IPS DF 6.9 (cell line): ENCODE data around the gene ZNRD2.

ENCODE experiments used
- DNase-seq: peaks from one replicate; pipeline ENCODE4 v3.0.0-alpha.2; 2013; ENCODE audit warnings: low read depth, low spot score
- H3K27ac ChIP-seq: one replicate; pipeline ENCODE4 v1.5.1; 2013; ENCODE audit warnings: low read length, control low read depth
- H3K27me3 ChIP-seq: 2 replicates; pipeline ENCODE4 v1.6.1; 2013; ENCODE audit warnings: mild to moderate bottlenecking, low read length; ENCODE audit not compliant: control insufficient read depth, insufficient read depth
- H3K36me3 ChIP-seq: 2 replicates; pipeline ENCODE4 v1.6.1; 2013; ENCODE audit warnings: low read length; ENCODE audit not compliant: control insufficient read depth, insufficient read depth
- H3K4me1 ChIP-seq: 2 replicates; pipeline ENCODE4 v1.6.1; 2013; ENCODE audit warnings: low read length; ENCODE audit not compliant: control insufficient read depth, insufficient read depth
- H3K4me3 ChIP-seq: 2 replicates; pipeline ENCODE4 v1.5.1; 2013; ENCODE audit warnings: mild to moderate bottlenecking, low read length
- H3K9me3 ChIP-seq: 2 replicates; pipeline ENCODE4 v1.6.1; 2013; ENCODE audit warnings: low read length, inconsistent platforms; ENCODE audit not compliant: control insufficient read depth, insufficient read depth
- WGBS: extraction: QIAGEN DNeasy Blood & Tissue Kit; methylation state at CpG from one replicate; pipeline ENCODE4 v1.1.7; 2013; ENCODE audit warnings: mixed read lengths, missing lambda C conversion rate; ENCODE audit not compliant: insufficient read length, insufficient coverage; 5-methylcytosine and 5-hydroxymethylcytosine counted together

The ZNRD2 gene

DNA sequence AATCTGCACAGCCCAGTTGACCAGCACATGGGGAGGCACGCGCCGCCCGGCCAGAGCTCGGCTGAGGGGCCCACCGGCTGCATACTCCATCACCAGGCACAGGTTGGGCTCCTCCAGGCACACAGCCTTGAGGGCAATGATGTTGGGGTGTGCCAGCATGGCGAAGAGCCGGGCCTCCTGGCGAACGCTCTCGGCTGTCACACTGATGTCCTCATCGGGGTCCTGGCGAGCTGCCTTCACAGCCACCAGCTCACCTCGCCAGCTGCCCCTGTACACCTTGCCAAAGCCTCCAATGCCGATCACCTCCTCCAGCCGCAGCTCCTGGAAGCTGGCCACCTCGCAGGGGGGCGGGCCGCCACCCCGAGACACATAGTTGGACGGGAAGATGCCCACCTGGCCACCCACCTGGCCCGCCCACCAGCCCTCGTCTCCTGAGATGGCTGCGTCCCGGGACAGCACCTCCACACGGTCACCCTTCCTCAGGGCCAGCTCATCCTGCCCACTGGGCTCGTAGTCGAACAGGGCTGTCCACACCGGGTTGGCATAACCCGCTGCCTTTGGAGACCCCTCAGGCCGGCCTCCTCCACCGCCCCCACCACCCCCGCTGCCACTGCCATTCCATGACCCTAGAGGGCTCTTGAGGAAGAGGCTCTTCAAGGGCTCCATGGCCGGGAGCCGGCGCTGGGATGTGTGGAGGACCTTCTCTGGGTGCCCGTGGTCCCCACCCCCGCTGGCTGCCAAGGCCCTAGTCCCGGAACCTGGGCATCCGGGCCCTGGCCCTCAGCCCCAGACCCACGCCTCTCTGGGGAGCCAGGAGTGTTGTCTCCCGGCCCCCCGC is 43.0 kb downstream of the ZNRD2 start:
- Histone ChIP-seq H3K27me3 (no peaks in the 10 kb centered on the region), H3K9me3 (no peaks in the 10 kb centered on the region), H3K4me1 (peaks cover 4% of the 10 kb centered on the region; the same call in 1 of the 2 replicates), H3K27ac (no peak overlapping the region), H3K4me3 (peak overlapping the region; percentile 69), H3K36me3 (peaks cover 11% of the 10 kb centered on the region; the same call in 1 of the 2 replicates)
- DNase-seq, result no peak
- no CpG with 5 or more reads among the region's 43 CpGs for WGBS

DNA sequence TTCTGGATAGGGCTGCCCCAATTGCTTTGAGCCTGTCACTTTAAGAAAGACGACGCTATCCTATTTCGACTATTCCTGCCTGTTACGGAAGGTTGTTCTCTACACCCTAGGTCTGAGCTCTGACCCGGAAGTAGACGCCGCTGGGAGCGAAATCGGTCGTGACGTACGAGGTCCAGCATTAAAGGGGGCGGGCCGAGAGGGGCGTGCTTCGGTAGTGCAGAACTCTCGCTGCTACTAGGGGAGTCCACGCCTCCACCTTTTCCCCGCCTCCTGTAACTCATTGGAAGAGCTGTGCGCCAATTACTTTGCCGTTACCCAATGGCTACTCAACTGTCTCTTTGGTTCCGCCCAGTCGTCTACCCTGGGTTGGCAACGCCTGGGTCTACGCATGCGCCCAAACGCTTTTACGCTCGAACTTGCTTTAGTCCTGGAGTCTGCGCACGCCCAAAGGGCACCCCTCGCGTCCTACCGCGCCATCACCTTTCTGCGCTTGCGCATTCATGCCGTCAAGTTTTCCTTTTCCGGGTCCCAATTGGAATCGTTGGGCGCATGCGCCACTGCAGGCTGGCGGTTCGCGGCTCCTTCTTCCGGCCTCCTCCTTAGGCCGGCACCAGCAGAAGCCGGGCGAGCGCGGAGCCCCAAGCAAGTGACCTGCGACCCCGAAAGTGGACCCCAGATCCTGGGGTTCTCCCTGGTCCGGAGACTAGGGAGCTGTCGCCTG is 45.1 kb downstream of the ZNRD2 start, which contains the start of gene PCNX3:
Gene PCNX3, plus strand, starts transcription at position 548 of the 721 bp plus-strand sequence. CDS start 536 bp downstream, outside the sequence.
- no CpG with 5 or more reads among the region's 55 CpGs for WGBS
- H3K4me3 ChIP-seq, result peak within 1 kb of the TSS; percentile 90
- peak; percentile 100 for DNase-seq
- peaks cover 31% of the 10 kb centered on the region for H3K36me3 ChIP-seq
- H3K9me3 ChIP-seq, result no peaks in the 10 kb centered on the region
- H3K4me1 ChIP-seq, result peaks cover 4% of the 10 kb centered on the region; the same call in 1 of the 2 replicates
- H3K27ac ChIP-seq, result no peak within 1 kb of the TSS
- no peaks in the 10 kb centered on the region for H3K27me3 ChIP-seq

DNA sequence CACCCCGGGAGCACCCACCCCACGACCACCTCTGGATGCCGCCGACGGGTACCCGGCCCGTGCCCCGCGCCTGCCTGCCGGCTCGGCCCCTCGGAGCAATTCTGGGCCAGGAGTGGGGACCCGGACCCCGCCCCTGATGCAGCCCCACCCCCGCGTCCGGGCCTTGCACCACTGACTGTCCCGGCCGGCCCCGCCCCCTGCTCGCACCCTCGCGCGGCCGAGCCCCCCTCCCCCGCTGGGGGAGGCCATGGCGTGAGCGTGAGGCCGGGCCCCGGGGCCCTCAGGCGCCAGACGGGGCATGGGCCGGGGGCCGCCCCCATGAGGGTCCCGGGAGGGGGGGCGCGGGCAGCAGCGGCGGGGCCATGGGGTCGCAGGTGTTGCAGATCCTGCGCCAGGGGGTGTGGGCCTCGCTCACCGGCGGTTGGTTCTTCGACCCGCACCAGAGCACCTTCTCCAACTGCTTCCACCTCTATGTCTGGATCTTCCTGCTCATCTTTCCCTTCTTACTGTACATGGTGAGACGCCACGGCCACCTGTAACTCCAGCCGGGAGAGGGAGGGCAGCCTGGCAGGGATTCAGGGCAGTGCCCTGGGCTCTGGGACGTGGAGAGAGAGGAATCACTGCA is 45.8 kb downstream of the ZNRD2 start:
- no peak for DNase-seq
- H3K4me3 ChIP-seq, result peak overlapping the region; percentile 90
- peaks cover 37% of the 10 kb centered on the region for H3K36me3 ChIP-seq
- WGBS, result no CpG with 5 or more reads among the region's 50 CpGs
- no peaks in the 10 kb centered on the region for H3K27me3 ChIP-seq
- no peaks in the 10 kb centered on the region for H3K9me3 ChIP-seq
- peaks cover 4% of the 10 kb centered on the region; the same call in 1 of the 2 replicates for H3K4me1 ChIP-seq
- no peak overlapping the region for H3K27ac ChIP-seq

DNA sequence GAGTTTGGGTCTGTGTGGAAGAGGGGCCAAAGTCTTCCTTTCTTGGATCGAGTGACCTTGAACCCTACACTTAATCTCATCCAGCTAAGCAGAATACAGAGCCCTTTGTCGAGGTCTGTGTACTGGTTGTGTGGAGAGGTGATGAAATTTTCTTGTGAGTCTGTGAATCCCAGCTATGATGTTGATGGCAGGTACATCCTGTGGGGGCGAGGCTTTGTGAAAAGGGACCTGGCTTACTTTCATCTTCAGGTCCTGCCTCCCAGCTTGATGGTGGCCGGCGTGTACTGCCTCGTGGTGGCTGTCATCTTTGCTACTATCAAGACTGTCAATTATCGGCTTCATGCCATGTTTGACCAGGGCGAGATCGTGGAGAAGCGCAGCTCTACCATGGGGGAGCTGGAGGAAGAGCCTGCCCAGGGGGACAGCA is 46.3 kb downstream of the ZNRD2 start:
- H3K4me1 ChIP-seq, result peaks cover 4% of the 10 kb centered on the region; the same call in 1 of the 2 replicates
- no peaks in the 10 kb centered on the region for H3K9me3 ChIP-seq
- H3K27me3 ChIP-seq, result no peaks in the 10 kb centered on the region
- H3K27ac ChIP-seq, result no peak overlapping the region
- no peak for DNase-seq
- no CpG with 5 or more reads among the region's 10 CpGs for WGBS
- peak overlapping the region; percentile 90; the same call in 1 of the 2 replicates for H3K4me3 ChIP-seq
- peaks cover 37% of the 10 kb centered on the region for H3K36me3 ChIP-seq

DNA sequence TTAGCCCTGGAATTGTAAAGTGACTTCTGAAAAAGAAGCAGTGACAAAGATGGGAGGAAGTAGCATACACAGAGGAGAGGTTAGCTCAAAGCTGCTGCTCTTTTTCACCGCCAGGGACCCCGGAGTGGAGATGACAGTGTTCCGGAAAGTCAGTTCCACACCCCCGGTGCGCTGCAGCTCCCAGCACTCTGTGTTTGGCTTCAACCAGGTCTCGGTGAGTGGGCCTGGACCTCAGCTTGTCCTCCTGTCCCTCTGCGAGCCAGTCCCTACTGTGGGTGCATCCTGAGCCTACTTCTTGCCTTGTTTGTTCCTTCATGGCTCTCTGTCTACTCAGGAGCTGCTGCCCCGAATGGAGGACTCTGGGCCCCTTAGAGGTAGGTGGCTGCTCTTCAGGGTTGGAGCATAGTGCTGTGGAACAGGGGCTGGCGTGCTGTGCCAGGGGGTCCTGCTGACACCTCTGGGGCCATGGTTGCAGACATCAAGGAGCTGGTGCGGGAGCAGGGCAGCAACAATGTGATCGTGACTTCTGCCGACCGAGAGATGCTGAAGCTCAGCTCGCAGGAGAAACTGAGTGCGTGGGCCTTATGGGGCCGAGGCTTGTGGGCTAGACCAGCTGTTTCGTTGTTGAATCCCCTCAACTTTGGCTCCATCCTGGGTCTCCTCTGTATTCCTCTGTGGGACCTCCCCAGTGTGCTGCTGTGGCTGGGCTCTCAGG is 47.0 kb downstream of the ZNRD2 start:
- Histone ChIP-seq H3K36me3 (peaks cover 37% of the 10 kb centered on the region), H3K4me3 (no peak overlapping the region), H3K27me3 (no peaks in the 10 kb centered on the region), H3K27ac (no peak overlapping the region), H3K9me3 (no peaks in the 10 kb centered on the region), H3K4me1 (peaks cover 4% of the 10 kb centered on the region; the same call in 1 of the 2 replicates)
- WGBS, result no CpG with 5 or more reads among the region's 17 CpGs
- no peak for DNase-seq

DNA sequence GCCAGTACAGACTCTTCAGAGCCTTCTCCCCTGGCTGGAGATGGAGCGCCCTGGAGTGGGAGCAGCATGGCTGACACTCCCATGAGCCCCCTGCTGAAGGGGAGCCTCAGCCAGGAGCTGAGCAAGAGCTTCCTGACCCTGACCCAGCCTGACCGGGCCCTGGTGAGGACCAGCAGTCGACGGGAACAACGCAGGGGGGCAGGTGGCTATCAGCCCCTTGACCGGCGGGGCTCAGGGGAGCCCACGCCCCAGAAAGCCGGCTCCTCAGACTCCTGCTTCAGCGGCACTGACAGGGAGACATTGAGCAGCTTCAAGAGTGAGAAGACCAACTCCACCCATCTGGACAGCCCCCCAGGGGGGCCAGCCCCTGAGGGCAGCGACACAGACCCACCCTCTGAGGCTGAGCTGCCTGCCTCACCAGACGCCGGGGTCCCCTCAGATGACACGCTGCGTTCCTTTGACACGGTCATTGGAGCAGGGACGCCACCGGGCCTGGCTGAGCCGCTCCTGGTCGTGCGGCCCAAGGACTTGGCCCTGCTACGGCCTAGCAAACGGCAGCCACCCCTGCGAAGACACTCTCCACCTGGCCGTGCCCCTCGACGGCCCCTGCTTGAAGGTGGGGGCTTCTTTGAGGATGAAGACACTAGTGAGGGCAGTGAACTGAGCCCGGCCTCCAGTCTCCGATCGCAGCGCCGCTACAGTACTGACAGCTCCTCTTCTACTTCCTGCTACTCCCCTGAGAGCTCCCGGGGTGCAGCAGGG is 47.9 kb downstream of the ZNRD2 start:
- peaks cover 4% of the 10 kb centered on the region; the same call in 1 of the 2 replicates for H3K4me1 ChIP-seq
- no peak for DNase-seq
- H3K27ac ChIP-seq, result no peak overlapping the region
- no CpG with 5 or more reads among the region's 33 CpGs for WGBS
- no peaks in the 10 kb centered on the region for H3K27me3 ChIP-seq
- peaks cover 37% of the 10 kb centered on the region for H3K36me3 ChIP-seq
- no peaks in the 10 kb centered on the region for H3K9me3 ChIP-seq
- no peak overlapping the region for H3K4me3 ChIP-seq

DNA sequence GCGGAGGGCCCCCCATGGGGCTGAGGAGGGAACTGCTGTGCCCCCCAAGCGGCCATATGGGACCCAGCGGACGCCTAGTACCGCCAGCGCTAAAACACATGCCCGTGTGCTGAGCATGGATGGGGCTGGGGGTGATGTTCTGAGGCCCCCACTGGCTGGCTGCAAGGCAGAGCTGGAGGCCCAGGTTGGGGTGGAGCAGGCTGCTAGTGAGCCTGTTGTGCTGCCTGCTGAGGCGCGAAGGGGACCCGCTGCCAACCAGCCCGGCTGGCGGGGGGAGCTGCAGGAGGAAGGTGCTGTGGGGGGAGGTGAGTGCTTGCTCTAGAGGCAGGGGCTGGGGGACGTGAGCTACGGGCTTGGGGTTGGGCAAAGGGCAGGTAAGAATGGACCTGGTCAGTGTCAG is 48.5 kb downstream of the ZNRD2 start:
- Histone ChIP-seq H3K27me3 (no peaks in the 10 kb centered on the region), H3K4me1 (peaks cover 2% of the 10 kb centered on the region; the same call in 1 of the 2 replicates), H3K9me3 (no peaks in the 10 kb centered on the region), H3K4me3 (no peak overlapping the region), H3K27ac (no peak overlapping the region), H3K36me3 (peaks cover 37% of the 10 kb centered on the region)
- no CpG with 5 or more reads among the region's 14 CpGs for WGBS
- no peak for DNase-seq

DNA sequence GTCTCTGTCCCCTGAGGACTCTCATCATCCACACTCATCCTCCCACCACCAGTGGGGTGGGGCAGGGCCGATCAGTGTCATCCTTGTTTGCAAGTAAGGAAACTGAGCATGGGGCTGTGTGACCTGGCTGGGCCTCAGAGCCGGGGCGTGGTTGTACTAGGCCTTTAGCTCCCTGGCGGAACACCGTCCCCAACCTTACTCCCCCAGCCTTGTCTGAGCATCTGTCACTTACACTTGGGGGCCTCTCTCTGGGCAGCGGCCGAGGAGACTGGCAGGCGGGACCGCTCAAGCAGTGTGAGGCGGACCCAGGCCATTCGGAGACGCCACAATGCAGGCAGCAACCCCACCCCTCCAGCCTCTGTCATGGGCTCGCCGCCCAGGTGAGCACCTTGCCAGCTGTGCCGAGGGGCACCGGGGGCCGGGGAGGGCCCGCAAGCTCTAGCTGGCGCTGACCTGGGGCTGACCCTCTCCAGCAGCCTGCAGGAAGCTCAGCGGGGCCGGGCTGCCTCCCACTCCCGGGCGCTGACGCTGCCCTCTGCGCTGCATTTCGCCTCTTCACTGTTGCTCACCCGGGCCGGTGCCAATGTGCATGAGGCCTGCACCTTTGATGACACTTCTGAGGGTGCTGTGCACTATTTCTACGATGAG is 49.1 kb downstream of the ZNRD2 start:
- H3K4me1 ChIP-seq, result peaks cover 2% of the 10 kb centered on the region; the same call in 1 of the 2 replicates
- no CpG with 5 or more reads among the region's 29 CpGs for WGBS
- H3K36me3 ChIP-seq, result peaks cover 37% of the 10 kb centered on the region
- no peak overlapping the region for H3K4me3 ChIP-seq
- H3K27ac ChIP-seq, result no peak overlapping the region
- no peaks in the 10 kb centered on the region for H3K27me3 ChIP-seq
- DNase-seq, result no peak
- H3K9me3 ChIP-seq, result no peaks in the 10 kb centered on the region

DNA sequence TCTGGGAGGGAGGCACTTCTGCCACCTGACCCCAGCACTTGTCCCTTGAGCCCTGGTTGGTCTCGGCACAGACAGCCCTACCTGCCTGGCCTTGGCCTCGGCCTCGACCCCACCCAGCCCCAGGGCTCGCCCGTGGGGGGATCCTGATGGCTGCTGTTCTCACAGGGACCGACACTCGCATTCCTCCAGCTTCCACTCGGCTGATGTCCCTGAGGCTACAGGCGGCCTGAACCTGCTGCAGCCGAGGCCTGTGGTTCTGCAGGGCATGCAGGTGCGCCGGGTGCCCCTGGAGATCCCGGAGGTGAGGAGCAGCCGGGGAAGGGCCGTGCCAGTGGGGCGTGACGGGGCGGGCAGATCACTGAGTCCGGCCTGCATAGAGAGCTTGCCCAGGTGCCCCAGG is 50.4 kb downstream of the ZNRD2 start:
- no peaks in the 10 kb centered on the region for H3K27me3 ChIP-seq
- peaks cover 2% of the 10 kb centered on the region; the same call in 1 of the 2 replicates for H3K4me1 ChIP-seq
- no peak overlapping the region for H3K27ac ChIP-seq
- peaks cover 43% of the 10 kb centered on the region for H3K36me3 ChIP-seq
- H3K4me3 ChIP-seq, result no peak overlapping the region
- no peaks in the 10 kb centered on the region for H3K9me3 ChIP-seq
- DNase-seq, result no peak
- no CpG with 5 or more reads among the region's 19 CpGs for WGBS
